Measurements from ENCODE around the gene AGPAT1. TPM values are rescaled to one million over a fixed set of nuclear protein-coding genes. Genes with fewer than 3 reads are reported as not detected.
"Not testable (repeated sequence)": the region's sequence is repeated elsewhere in the genome, so short reads cannot be mapped to it uniquely, and the experiment has no call there.

The AGPAT1 gene
- total RNA-seq, 1 donor from 2014 or later = 68.2 TPM

DNA sequence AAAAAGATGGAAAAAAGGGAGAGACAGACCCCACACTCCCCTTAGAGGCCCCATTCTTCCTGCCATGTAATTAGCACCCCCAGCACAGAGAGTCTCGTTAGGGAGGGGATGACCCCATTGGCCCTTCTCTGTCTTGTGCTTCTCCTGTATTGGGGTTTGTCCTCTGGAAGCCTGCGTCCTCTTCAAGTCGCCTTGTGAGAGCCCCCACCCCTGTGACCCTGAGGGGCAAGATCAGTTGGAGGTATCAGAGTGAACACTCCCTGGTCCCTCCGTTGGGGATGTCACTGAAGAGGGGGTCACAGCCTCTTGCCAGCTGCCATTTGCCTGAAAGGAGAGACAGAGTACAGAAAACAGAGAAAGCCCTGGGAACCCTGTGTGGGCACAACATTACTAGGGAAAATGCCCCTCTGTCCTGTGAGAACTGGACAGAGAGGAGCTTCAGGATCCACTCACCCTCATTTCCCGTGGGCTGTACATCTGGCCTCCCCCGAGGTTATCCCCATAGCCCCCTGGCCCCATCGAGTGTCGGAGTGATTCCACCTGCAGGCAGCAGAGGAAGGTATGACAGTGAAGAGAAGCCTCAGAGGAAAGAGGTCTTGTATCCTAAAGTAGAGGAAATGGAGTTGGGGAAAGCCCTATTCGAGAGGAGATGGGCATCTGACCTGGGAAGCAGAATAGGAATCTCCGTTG lies 10.4 kb upstream of the AGPAT1 start:
- not testable (repeated sequence) for DNase-seq (ENCODE audit: low read depth)

DNA sequence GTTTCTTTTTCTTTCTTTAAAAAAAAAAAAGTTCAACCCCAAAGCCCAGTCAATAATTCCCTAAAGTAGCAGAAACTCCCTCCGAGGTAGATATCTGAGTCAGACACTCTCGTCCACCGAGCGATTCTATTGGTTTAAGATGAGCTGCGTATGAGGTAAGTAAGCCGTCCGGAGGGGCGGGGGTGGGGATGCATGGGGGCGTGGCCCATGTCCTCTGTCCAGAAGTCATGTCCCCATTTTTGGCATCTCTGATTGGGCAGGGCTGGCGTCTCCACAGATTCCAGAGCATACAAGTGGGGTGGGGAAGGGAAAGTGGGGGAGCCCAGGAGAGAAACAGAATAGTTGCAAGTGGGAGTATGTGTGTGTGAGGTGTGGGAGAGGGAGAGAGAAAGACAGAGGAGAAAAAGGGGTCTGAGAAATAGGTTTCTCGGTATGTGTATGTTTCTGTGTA lies 9.8 kb upstream of the AGPAT1 start:
- peak; percentile 91 for DNase-seq (ENCODE audit: low read depth)

DNA sequence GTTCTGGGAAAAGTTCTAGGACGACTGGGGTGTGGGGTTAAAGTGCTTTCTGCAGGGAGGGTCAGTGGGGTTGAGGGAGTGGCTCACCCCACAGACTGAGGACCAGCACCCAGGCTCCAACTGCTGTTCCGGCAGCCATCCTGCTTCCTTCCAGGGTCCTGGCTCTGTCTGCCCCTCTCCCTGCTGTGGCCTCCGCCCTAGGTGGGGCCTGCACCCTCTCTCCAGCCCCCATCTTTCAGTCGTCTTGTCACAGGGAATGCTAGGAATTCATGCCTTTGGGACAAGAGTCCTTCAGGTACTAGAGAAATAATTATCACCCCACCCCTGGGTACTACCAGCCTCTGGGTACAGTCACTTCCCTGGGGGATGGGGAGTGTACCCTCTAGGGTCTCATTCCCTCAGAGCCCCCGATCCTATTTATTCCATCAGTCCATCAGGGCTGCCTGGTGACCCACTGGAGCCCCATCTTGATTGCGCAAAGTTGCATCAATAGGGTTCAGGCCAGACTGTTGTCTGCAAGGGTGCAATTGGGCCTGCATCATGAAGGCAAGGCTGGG lies 8.3 kb upstream of the AGPAT1 start, which contains the start of gene AGER:
Gene AGER (minus strand): TSS at position 170 of the 557 bp plus-strand sequence. CDS start 31 bp downstream, at position 139.
- no peak for DNase-seq (ENCODE audit: low read depth)

DNA sequence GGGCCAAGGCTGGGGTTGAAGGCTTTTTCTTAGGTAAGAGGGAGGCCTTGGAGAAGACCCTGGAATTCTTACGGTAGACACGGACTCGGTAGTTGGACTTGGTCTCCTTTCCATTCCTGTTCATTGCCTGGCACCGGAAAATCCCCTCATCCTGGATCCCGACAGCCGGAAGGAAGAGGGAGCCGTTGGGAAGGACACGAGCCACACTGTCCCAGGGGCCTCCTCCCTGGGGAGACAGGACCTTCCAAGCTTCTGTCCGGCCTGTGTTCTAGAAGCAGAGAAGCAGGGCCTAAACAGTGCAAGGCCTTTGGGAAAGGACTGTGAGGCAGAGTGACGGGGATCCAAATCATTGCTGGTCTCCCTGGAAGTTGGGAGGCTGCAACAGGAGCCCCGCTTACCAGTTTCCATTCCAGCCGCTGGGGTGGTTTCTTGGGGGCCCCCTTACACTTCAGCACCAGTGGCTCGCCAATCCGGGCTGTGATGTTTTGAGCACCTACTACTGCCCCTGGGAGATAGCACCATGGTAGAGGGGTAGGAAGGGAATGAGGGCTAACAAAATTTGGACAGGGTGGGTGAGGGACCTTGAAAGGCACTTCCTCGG lies 7.7 kb upstream of the AGPAT1 start:
- no peak for DNase-seq (ENCODE audit: low read depth)

DNA sequence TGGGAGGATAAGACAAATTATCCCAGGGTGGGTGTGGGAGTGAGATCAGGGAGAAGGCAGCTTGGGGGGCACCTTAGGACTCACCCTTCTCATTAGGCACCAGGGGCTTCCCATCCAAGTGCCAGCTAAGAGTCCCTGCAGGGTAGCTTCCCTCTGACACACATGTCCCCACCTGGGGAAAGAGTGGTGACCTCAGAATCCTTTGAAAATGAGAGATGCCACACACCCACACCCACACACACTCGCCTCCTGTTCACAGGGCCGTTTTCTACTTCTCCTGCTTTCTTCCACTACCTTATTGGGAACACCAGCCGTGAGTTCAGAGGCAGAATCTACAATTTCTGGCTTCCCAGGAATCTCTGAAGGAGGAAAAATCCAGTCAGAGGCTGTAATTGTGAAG lies 7.1 kb upstream of the AGPAT1 start:
- no peak for DNase-seq (ENCODE audit: low read depth)

DNA sequence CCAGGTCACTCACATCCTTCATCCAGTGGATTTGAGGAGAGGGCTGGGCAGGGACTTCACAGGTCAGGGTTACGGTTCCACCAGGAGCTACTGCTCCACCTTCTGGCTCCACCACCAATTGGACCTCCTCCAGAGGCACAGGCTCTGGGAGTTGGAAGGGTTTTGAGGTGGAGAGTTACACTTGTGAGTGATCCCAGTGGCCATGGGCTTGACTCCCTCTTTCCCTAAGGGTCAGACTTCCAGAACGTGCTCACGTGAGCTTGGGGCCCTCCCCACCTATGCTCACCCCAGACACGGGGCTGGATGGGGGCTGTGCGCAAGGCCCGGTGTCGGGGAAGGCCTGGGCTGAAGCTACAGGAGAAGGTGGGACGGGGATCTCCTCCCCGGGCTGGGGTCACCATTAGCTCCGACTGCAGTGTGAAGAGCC lies 6.7 kb upstream of the AGPAT1 start:
- no peak for DNase-seq (ENCODE audit: low read depth)

DNA sequence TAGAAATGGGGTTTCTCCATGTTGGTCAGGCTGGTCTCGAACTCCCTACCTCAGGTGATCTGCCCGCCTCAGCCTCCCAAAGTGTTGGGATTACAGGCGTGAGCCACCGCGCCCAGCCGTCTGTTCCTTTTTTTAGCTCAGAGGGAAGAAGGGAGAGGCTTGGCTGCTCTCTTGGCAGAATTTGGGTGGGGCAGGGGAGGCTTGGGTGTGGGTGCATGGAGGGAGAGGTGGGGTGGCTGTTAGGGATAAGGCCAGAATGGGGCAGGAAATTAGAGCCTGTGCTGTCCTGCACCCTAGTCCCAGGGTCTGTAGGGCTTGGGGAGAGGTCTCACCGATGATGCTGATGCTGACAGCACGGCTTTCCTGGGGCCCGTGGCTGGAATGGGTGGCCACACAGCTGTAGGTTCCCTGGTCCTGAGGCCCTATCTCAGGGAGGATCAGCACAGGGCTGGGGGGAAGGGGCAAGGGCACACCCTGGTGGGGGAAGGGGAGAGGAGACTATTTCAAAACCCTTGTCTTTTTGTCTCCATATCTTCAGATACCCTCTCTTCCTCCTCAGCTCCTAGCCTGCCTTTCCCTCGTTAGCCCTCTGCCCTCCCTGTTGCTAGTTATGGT lies 6.1 kb upstream of the AGPAT1 start:
- DNase-seq (ENCODE audit: low read depth) = no peak

DNA sequence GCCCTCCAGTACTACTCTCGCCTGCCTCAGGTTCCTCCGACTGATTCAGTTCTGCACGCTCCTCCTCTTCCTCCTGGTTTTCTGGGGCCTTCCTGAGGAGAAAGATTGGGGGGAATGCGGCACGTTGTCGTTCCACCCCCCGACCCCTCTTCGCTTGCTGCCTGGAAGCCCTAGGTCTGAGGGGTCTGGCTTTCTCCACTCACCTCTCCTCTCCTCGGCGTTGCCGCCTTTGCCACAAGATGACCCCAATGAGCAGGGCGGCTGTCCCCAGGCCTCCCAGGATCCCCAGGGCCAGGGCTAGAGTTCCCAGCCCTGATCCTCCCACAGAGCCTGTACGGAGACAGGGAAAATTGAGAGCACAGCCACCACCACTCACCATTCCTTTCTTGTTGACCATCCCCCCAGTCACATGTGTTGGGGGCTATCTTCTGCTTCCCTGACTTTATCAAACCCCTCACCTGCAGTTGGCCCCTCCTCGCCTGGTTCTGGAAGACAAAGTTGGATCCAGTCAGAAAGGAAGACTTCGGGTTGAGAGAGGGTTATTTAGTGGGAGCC lies 5.3 kb upstream of the AGPAT1 start:
- no peak for DNase-seq (ENCODE audit: low read depth)

DNA sequence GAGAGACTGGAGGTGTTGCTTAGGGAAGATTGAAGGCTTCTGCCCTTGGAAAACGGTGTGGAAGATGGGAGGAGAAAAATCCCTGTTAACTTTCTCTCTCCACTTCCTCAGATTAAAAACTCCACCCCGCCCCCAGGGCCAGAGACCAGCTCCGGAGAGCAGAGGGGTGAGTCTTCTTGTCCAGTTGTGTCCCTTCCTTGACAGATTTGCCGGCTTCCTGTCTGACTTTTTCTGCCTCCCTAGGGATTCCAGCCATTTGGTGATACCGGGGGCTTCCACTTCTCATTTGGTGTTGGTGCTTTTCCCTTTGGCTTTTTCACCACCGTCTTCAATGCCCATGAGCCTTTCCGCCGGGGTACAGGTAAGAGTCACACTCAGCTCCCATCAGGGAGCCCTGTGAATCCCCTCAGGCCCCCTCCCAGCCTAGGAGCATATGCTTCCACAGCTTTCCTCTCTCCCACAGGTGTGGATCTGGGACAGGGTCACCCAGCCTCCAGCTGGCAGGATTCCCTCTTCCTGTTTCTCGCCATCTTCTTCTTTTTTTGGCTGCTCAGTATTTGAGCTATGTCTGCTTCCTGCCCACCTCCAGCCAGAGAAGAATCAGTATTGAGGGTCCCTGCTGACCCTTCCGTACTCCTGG lies 4.0 kb upstream of the AGPAT1 start:
- no peak for DNase-seq (ENCODE audit: low read depth)

DNA sequence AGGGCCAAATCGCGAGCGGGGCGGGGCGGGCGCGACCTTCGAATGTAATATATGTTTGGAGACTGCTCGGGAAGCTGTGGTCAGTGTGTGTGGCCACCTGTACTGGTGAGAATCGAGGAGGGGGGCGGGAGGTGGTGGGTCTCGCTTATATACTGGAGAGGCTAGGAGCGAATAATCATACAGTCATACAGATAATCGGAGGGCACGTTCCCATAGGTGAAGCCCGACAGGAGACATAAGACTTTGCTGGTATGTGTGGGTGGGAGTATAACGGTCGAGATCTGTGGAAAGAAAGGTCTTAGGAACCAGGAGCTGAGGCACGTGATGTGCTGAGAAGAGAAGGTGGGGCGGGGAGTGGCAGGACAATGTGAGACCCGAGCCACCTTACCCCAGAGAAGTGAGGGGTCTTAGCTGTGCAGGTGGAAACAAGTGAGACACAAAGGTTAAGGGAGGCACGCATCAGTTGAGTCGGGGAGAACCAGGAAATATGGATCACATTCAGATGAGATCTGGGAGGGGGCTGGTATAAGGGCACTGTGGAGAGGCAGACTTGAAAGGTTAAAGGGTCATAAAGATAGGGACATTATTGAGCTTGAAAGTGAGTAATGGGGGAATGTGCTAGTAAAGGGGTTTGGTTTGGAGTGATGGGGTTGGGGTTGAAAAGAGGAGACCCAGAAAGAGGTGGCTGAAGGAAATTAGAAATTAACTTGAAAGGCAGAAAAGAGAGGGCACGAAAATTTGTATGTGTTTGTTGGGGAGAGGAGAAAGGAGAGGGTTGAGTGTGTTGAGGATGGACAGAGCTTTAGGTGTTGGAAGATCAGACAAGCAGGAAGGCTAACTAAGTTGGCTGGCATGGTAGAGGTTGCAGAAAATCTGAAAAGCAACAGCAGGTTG lies 2.9 kb upstream of the AGPAT1 start:
- DNase-seq (ENCODE audit: low read depth) = no peak

DNA sequence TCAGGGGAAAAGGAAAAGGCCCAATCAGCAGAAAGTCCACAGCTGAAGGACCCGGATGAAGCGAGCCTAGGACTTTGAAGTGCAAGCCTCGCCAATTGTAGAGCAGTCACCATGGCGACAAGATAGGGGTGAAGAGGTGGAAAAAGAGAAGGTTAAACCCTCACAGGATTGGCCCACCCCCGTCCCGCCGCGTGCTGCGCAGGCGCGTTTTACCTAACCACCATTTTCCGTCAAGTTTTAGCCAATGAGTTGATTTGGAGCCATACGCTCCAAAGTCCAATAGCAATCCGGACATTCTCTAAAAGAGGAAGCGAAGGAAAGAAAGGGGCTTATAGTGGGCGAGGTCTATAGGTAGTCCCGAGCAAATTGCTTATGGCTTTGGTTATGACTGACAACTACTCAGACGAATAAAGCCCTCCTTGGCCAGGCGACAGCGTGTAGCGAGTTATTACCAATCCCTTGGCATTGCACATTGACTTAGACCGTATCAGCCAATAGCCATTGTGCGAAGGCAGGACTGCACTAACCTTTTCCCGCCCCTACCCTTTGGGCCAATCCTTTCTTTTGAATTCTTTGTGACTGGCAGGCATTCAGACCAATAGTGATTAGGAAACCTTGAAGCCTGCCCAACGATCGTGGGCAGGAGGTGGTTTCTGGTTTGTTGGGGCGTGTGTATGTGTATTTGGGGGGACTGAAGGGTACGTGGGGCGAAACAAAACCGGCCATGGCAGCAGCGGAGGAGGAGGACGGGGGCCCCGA lies 2.1 kb upstream of the AGPAT1 start, which contains the start of gene RNF5:
Gene RNF5 (plus strand): TSS at position 618 of the 759 bp plus-strand sequence. CDS start 107 bp downstream, at position 725.
- DNase-seq (ENCODE audit: low read depth) = peak; percentile 100

DNA sequence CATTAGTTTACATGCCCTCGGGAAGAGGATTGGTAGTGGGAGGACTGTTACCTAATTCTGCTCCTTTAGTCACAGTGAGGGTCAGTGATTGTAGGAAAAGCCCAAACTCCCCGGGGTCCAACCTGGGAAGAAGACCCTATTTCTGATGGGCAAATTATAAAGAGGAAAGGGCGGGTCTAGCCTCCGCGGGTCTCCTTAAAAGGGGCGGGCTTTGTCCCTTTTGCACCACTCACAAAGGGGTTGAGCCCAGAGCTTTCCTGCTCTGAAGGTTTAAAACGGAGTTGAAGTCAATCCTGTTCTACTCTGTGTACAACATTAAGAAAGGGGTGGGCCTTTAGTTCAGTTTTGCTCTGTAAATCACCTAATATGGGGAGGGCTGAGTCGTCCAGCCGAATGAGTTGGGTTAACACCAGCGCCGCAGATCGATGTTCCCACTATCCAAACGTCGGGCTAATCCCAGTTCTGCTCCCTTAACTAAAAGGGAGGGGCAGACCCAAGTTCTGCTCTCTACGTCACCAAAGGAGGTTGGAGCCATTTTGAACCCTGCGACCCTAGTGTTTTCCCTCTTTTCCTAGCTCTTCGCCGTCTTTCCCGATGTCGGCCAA lies 1.4 kb upstream of the AGPAT1 start:
- DNase-seq (ENCODE audit: low read depth) = no peak

DNA sequence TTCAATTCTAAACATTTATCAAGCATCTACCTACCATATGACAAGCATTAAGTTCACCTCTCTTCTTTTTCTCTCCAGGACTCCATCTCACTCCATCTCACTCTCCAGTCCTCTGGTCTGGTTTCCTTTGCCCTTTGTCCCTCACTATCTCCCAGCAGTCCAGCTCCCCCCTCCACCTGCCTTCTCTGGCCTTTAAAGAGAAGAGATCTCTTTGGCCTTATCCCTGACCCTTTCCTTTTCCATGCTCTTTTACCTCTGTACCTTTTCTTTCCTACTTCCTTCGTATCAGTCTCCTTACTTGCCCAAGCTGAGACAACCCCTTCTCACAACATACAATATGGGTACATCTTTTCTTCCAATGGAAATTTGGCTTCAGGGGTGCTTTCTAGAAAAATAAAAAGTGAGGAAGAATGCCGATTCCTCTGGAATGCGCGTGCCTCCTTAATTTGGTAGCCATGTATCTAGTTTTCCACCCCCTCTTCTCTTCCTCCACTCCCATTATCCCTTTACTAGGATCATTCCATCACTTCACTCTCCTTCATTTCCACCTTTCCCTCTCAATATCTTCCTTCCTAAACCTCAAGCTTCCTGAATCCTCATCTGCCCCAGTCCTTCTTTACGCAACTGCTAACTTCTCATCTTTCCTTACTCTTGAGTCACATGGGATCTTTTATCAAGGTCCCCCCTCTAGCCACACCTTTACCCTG lies 745 bp upstream of the AGPAT1 start:
- DNase-seq (ENCODE audit: low read depth) = no peak

DNA sequence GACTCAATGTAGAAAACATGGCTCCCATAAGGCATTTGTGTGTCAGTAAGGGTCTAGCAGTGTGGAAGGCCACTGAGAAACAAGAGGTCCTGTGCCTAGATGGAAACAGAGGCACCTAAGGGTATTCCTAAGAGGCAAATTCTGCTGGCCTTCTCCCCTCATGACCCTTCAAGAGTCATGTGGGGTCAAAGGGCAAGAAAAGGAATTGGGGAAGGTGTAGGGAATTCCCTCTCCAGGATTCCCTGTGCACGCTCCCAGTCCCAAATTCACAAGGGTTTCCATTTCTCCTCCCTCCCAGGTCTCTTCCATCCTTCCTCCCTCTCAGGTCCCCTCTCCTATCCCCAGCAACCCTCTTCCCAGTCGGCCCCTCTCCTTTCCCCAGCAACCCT lies 568 bp downstream of the AGPAT1 start:
- DNase-seq (ENCODE audit: low read depth) = no peak

DNA sequence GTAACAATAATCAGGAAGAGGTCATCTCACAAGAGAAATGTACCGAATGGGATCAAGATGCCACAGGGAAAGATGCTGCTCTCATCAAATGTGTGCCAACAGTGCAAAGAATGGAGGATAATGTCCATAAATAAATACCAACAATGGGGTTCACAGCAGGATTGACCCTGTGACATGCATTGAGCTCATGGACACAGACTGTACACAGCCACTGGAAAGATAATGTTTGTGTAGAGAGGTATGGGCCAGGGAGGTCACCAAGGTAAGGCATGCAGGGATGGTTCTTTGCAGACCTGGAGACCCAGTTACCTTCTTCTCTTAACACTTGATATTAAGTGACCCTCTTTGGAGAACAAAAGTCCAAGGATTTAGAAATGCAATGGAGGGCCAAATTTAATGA lies 1.5 kb downstream of the AGPAT1 start:
- no peak for DNase-seq (ENCODE audit: low read depth)

DNA sequence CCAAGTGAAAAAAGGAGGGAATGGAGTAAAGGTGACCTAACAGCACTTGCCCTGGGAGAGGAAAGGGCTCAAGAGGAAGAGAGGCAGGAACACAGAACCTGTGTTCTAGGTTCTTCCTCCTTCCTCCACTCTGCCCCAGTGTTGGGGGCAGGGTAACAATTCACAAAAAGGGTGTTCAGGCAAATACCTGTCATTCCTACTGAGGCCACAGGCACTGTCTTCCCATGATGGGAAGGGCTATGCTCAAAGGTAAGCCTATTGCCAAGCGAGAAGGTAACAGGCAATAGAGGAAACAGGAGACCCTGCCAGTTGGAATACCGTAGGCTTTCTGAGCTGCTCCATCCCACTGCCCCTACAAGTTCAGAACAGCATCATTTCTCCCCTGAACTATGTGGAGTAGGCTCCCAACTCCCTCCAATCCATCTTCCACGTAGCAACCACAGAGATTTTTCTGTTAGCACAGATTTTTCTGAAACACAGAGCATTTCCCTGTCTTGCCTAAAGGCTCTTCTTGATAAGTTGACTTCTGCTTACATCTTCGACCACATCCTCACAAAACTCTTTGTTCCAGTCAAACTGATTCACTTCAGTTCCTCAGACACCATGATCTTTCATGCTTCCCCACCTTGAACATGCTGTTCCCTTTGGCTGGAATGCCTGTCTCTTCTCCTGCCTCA lies 2.7 kb downstream of the AGPAT1 start:
- DNase-seq (ENCODE audit: low read depth) = no peak

DNA sequence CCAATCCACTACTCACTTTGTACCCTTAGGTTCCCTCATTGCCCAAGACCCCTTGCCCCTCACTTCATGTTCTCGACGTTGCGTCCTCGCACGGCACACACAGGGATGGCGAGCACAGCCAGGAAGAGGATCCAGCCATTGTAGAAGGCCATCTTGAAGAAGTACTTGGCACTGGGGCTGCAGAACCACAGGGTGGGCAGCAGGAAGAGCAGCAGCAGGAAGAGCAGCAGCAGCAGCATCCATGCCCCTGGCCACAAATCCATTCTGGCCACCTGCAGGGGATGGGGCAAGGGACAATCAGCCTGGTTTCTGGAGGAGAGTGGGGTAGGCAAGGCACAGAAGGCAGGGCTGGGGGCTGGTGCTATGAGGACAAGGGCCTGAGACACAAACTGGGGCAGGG lies 4.7 kb downstream of the AGPAT1 start:
- no peak for DNase-seq (ENCODE audit: low read depth)

DNA sequence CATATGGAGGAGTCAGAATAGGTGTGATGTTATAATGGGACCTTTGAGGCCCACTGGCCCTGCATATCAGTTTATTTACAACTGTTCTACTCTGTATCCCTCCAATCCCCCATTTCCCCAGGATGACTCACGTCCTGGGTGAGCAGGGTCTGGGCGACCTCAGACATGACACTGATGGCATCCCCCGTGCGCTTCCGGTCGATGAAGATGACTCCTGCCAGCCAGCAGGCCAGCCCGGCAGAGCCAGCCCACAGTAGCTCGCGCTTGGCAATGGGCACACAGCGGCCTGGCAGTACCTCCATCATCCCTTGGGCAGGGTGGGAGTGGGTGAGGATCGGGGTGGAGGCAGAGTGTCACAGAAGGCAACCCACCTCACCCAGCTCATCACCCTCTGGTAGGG lies 5.6 kb downstream of the AGPAT1 start:
- DNase-seq (ENCODE audit: low read depth) = no peak
